GM23338 (cell line): ENCODE results near the gene MPHOSPH10. TPM values are rescaled to one million over a fixed set of nuclear protein-coding genes. Genes with fewer than 3 reads are reported as not detected.

Experiments
- ATAC-seq: fragments of 200-7000 bp; cut with Tn5 transposase; 3 replicates; pipeline ENCODE4 v1.9.1; 2020
- DNase-seq: peaks from one replicate; pipeline ENCODE4 v3.0.0-alpha.2; 2015; ENCODE audit warnings: low spot score
- H2AFZ ChIP-seq: fragments of 200-600 bp; sonication (generic); 2 replicates; pipeline ENCODE4 v1.8.0; 2016; ENCODE audit warnings: antibody characterized with exemption, mild to moderate bottlenecking, moderate library complexity
- H3F3A ChIP-seq: fragments of 200-600 bp; sonication (generic); replicated peaks from 2 replicates; pipeline ENCODE4 v1.8.0; 2017; ENCODE audit warnings: antibody characterized with exemption, mixed run types, low read depth
- H3K27ac ChIP-seq: fragments of 200-600 bp; sonication (generic); 2 replicates; pipeline ENCODE4 v1.6.1; 2016; ENCODE audit warnings: low read depth
- H3K27me3 ChIP-seq: fragments of 200-600 bp; sonication (generic); 2 replicates; pipeline ENCODE4 v1.8.0; 2016; ENCODE audit warnings: mild to moderate bottlenecking, mixed run types, moderate library complexity; ENCODE audit not compliant: insufficient read depth
- H3K36me3 ChIP-seq: fragments of 200-600 bp; sonication (generic); 2 replicates; pipeline ENCODE4 v1.8.0; 2016; ENCODE audit warnings: mild to moderate bottlenecking; ENCODE audit not compliant: insufficient read depth
- H3K4me1 ChIP-seq: fragments of 200-600 bp; sonication (generic); 2 replicates; pipeline ENCODE4 v1.8.0; 2016; ENCODE audit warnings: mild to moderate bottlenecking, moderate library complexity; ENCODE audit not compliant: insufficient read depth
- H3K4me2 ChIP-seq: fragments of 200-600 bp; sonication (generic); 2 replicates; pipeline ENCODE4 v1.7.1; 2017; ENCODE audit warnings: mixed run types
- H3K4me3 ChIP-seq: fragments of 200-600 bp; sonication (generic); 2 replicates; pipeline ENCODE4 v1.6.1; 2016; ENCODE audit warnings: mixed run types
- H3K79me2 ChIP-seq: fragments of 200-600 bp; sonication (generic); replicated peaks from 2 replicates; pipeline ENCODE4 v1.8.0; 2017; ENCODE audit warnings: mild to moderate bottlenecking; ENCODE audit not compliant: insufficient read depth
- H3K9me2 ChIP-seq: fragments of 200-600 bp; sonication (generic); 2 replicates; pipeline ENCODE4 v1.8.0; 2017; ENCODE audit not compliant: insufficient read depth
- H4K20me1 ChIP-seq: fragments of 200-600 bp; sonication (generic); replicated peaks from 2 replicates; pipeline ENCODE4 v1.8.0; 2017; ENCODE audit warnings: mild to moderate bottlenecking; ENCODE audit not compliant: insufficient read depth
- H3K27ac Mint-ChIP-seq: 2 replicates; pipeline ENCODE4 v1.8.0; 2020; ENCODE audit warnings: inconsistent platforms, mild to moderate bottlenecking, moderate library complexity, mixed read lengths
- H3K27me3 Mint-ChIP-seq: 3 replicates; pipeline ENCODE4 v1.8.0; 2022; ENCODE audit warnings: low read depth, mild to moderate bottlenecking, moderate library complexity, mixed read lengths, inconsistent platforms; ENCODE audit not compliant: insufficient read depth, poor library complexity
- H3K36me3 Mint-ChIP-seq: 3 replicates; pipeline ENCODE4 v1.8.0; 2021; ENCODE audit warnings: low read depth, mild to moderate bottlenecking, inconsistent platforms, moderate library complexity, mixed read lengths
- H3K4me1 Mint-ChIP-seq: 3 replicates; pipeline ENCODE4 v1.8.0; 2020; ENCODE audit warnings: mild to moderate bottlenecking, inconsistent platforms, mixed read lengths
- H3K4me3 Mint-ChIP-seq: 3 replicates; pipeline ENCODE4 v1.8.0; 2021; ENCODE audit warnings: moderate library complexity, mild to moderate bottlenecking, inconsistent platforms, mixed read lengths
- H3K9me3 Mint-ChIP-seq: 3 replicates; pipeline ENCODE4 v1.8.0; 2020; ENCODE audit warnings: moderate library complexity, mild to moderate bottlenecking, inconsistent platforms, mixed read lengths
- EZH2phosphoT487 ChIP-seq: fragments of 200-600 bp; sonication (generic); IDR thresholded peaks from one replicate; pipeline ENCODE4 v1.8.1; 2018; ENCODE audit warnings: antibody characterized with exemption; ENCODE audit not compliant: unreplicated experiment
- JUNB ChIP-seq: IDR thresholded peaks from one replicate; pipeline ENCODE4 v1.6.1; 2016; ENCODE audit warnings: antibody characterized with exemption; ENCODE audit not compliant: unreplicated experiment
- NANOG ChIP-seq: IDR thresholded peaks from 2 replicates; pipeline ENCODE4 v1.6.1; 2016; ENCODE audit warnings: antibody characterized with exemption, borderline replicate concordance
- POLR2AphosphoS5 ChIP-seq: IDR thresholded peaks from 2 replicates; pipeline ENCODE4 v1.6.1; 2016; ENCODE audit warnings: antibody characterized with exemption, low read depth
- STAT1 ChIP-seq: IDR thresholded peaks from one replicate; pipeline ENCODE4 v1.6.1; 2016; ENCODE audit warnings: antibody characterized with exemption; ENCODE audit not compliant: unreplicated experiment
- ZNF114 ChIP-seq: fragments of 250-450 bp; sonication (Bioruptor Pico); IDR thresholded peaks from 2 replicates; pipeline ENCODE4 v1.5.0; 2020; ENCODE audit warnings: mild to moderate bottlenecking, moderate library complexity
- ZNF331 ChIP-seq: fragments of 250-450 bp; sonication (Bioruptor Pico); IDR thresholded peaks from 2 replicates; pipeline ENCODE4 v1.5.0; 2020; ENCODE audit warnings: low read depth, mild to moderate bottlenecking, moderate library complexity
- polyA plus RNA-seq: library from polyadenylated mRNA; unstranded; fragments of >200 nt; fragmentation: Nextera tagmentation; extraction: Ambion mirVana; gene quantifications from 2 replicates; pipeline ENCODE4 v1.2.1, GENCODE V29; 2016
- total RNA-seq: library from RNA; depleted of rRNA; stranded (reverse); fragments of >200 nt; shearing (Covaris generic); gene quantifications from 2 replicates; pipeline ENCODE4 v1.2.3, GENCODE V29; 2014
- TF ChIP-seq, protein P1 (sequence below): IDR thresholded peaks from 2 replicates; pipeline ENCODE4 v1.6.1; 2016; ENCODE audit warnings: antibody characterized with exemption
- TF ChIP-seq, protein P2 (sequence below), 2 experiments: fragments of 200-600 bp in 1 of 2; sonication (generic) in 1 of 2; conservative IDR thresholded peaks; 2 replicates each; pipeline versions ENCODE4 v1.5.1 to v1.6.1; 2016 to 2017; ENCODE audit warnings: antibody characterized with exemption in 2 of 2, low read depth in 2 of 2, mild to moderate bottlenecking in 2 of 2, moderate library complexity in 1 of 2
- TF ChIP-seq, protein P3 (sequence below): IDR thresholded peaks from one replicate; pipeline ENCODE4 v1.6.1; 2018; ENCODE audit warnings: antibody characterized with exemption; ENCODE audit not compliant: unreplicated experiment
- TF ChIP-seq, protein P4 (sequence below): fragments of 250-450 bp; sonication (Bioruptor Pico); IDR thresholded peaks from 2 replicates; pipeline ENCODE4 v1.5.0; 2020; ENCODE audit warnings: mild to moderate bottlenecking, moderate library complexity

MPHOSPH10 gene
- total and polyA plus RNA-seq, 2 experiments from 2014 or later, result 23.8 to 64.8 TPM

DNA sequence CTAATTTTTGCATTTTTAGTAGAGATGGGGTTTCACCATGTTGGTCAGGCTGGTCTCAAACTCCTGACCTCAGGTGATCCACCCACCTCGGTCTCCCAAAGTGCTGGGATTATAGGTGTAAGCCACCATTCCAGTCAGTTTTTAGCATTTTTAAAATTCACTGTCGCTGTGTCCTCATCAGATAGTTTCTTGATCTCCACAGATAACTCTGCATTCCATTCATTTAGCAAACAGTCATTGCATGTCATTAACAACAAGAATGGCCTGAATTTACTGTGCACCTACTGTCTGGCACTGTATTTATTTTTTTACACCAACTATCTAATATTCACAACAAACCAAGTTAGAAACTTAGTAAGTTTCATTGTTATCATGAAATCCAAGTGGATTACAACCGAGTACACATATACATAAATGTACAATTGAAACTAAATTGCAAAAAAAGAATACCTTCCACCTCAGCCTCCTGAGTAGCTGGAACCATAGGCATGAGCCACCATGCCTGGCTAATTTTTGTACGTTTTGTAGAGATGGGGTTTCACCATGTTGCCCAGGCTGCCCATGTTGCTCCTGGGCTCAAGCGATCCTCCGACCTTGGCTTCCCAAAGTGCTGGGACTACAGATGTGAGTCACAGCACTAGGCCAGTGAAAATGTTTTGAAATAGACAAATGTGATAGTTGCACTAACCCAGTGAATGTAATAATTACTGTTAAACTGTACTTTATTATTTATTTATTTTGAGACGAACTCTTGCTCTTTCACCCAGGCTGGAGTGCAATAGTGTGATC, 4.7 kb upstream of the MPHOSPH10 start (continued):
- TF ChIP-seq, protein P1, sequence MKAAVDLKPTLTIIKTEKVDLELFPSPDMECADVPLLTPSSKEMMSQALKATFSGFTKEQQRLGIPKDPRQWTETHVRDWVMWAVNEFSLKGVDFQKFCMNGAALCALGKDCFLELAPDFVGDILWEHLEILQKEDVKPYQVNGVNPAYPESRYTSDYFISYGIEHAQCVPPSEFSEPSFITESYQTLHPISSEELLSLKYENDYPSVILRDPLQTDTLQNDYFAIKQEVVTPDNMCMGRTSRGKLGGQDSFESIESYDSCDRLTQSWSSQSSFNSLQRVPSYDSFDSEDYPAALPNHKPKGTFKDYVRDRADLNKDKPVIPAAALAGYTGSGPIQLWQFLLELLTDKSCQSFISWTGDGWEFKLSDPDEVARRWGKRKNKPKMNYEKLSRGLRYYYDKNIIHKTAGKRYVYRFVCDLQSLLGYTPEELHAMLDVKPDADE, result no peak
- no peak for TF ChIP-seq ZNF331 (CRISPR knock-in tag)
- TF ChIP-seq, protein P2, sequence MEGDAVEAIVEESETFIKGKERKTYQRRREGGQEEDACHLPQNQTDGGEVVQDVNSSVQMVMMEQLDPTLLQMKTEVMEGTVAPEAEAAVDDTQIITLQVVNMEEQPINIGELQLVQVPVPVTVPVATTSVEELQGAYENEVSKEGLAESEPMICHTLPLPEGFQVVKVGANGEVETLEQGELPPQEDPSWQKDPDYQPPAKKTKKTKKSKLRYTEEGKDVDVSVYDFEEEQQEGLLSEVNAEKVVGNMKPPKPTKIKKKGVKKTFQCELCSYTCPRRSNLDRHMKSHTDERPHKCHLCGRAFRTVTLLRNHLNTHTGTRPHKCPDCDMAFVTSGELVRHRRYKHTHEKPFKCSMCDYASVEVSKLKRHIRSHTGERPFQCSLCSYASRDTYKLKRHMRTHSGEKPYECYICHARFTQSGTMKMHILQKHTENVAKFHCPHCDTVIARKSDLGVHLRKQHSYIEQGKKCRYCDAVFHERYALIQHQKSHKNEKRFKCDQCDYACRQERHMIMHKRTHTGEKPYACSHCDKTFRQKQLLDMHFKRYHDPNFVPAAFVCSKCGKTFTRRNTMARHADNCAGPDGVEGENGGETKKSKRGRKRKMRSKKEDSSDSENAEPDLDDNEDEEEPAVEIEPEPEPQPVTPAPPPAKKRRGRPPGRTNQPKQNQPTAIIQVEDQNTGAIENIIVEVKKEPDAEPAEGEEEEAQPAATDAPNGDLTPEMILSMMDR (conservative IDR thresholded peaks at IDR 0.05; ENCODE audit: low read depth in 2 of 2), result no peak
- TF ChIP-seq, protein P3, sequence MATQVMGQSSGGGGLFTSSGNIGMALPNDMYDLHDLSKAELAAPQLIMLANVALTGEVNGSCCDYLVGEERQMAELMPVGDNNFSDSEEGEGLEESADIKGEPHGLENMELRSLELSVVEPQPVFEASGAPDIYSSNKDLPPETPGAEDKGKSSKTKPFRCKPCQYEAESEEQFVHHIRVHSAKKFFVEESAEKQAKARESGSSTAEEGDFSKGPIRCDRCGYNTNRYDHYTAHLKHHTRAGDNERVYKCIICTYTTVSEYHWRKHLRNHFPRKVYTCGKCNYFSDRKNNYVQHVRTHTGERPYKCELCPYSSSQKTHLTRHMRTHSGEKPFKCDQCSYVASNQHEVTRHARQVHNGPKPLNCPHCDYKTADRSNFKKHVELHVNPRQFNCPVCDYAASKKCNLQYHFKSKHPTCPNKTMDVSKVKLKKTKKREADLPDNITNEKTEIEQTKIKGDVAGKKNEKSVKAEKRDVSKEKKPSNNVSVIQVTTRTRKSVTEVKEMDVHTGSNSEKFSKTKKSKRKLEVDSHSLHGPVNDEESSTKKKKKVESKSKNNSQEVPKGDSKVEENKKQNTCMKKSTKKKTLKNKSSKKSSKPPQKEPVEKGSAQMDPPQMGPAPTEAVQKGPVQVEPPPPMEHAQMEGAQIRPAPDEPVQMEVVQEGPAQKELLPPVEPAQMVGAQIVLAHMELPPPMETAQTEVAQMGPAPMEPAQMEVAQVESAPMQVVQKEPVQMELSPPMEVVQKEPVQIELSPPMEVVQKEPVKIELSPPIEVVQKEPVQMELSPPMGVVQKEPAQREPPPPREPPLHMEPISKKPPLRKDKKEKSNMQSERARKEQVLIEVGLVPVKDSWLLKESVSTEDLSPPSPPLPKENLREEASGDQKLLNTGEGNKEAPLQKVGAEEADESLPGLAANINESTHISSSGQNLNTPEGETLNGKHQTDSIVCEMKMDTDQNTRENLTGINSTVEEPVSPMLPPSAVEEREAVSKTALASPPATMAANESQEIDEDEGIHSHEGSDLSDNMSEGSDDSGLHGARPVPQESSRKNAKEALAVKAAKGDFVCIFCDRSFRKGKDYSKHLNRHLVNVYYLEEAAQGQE, result no peak
- no peak for TF ChIP-seq JUNB
- no peak for TF ChIP-seq ZNF114 (CRISPR knock-in tag)
- TF ChIP-seq POLR2AphosphoS5, result no peak
- no peak for TF ChIP-seq NANOG
- TF ChIP-seq STAT1, result no peak
- TF ChIP-seq EZH2phosphoT487, result no peak

DNA sequence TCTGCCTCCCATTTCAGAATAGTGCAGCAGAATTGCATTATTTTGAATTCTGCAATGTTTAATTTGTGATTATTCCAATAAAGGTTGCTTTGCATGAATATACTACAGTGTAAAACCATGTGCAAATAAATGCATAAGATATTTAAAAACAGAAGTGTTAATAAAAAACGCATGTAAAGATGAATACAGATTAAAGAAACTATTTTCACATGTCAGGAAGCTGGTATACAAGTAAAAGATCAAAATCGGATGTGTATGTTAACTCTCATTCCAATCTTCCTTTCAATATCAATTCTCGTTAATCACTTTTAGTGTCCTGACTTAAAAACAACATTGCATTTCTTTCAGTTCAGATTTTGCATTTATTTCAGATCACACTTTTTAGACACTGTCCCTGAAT, 3.5 kb upstream of the MPHOSPH10 start:
- Histone ChIP-seq H3F3A (no peaks in the 10 kb centered on the region), H2AFZ (no peak overlapping the region), H3K9me2 (no peaks in the 10 kb centered on the region), H3K4me3 (no peak overlapping the region), H3K4me1 (peaks cover 5% of the 10 kb centered on the region), H3K27me3 (no peaks in the 10 kb centered on the region), H3K4me2 (no peak overlapping the region), H3K36me3 (peaks cover 17% of the 10 kb centered on the region; the same call in 1 of the 2 replicates), H3K79me2 (peaks cover 39% of the 10 kb centered on the region), H4K20me1 (peaks cover 2% of the 10 kb centered on the region), H3K27ac (no peak overlapping the region)
- DNase-seq (no peak), ATAC-seq (no peak)
- no peak overlapping the region for H3K4me3 Mint-ChIP-seq
- no peak overlapping the region for H3K27ac Mint-ChIP-seq
- H3K4me1 Mint-ChIP-seq, result peaks cover 2% of the 10 kb centered on the region; the same call in 1 of the 3 replicates
- peaks cover 7% of the 10 kb centered on the region for H3K27me3 Mint-ChIP-seq
- H3K36me3 Mint-ChIP-seq, result peaks cover 17% of the 10 kb centered on the region
- no peaks in the 10 kb centered on the region for H3K9me3 Mint-ChIP-seq
- TF ChIP-seq ZNF331 (CRISPR knock-in tag) (no peak), EZH2phosphoT487 (no peak), JUNB (no peak), POLR2AphosphoS5 (no peak)
- TF ChIP-seq, protein P4, sequence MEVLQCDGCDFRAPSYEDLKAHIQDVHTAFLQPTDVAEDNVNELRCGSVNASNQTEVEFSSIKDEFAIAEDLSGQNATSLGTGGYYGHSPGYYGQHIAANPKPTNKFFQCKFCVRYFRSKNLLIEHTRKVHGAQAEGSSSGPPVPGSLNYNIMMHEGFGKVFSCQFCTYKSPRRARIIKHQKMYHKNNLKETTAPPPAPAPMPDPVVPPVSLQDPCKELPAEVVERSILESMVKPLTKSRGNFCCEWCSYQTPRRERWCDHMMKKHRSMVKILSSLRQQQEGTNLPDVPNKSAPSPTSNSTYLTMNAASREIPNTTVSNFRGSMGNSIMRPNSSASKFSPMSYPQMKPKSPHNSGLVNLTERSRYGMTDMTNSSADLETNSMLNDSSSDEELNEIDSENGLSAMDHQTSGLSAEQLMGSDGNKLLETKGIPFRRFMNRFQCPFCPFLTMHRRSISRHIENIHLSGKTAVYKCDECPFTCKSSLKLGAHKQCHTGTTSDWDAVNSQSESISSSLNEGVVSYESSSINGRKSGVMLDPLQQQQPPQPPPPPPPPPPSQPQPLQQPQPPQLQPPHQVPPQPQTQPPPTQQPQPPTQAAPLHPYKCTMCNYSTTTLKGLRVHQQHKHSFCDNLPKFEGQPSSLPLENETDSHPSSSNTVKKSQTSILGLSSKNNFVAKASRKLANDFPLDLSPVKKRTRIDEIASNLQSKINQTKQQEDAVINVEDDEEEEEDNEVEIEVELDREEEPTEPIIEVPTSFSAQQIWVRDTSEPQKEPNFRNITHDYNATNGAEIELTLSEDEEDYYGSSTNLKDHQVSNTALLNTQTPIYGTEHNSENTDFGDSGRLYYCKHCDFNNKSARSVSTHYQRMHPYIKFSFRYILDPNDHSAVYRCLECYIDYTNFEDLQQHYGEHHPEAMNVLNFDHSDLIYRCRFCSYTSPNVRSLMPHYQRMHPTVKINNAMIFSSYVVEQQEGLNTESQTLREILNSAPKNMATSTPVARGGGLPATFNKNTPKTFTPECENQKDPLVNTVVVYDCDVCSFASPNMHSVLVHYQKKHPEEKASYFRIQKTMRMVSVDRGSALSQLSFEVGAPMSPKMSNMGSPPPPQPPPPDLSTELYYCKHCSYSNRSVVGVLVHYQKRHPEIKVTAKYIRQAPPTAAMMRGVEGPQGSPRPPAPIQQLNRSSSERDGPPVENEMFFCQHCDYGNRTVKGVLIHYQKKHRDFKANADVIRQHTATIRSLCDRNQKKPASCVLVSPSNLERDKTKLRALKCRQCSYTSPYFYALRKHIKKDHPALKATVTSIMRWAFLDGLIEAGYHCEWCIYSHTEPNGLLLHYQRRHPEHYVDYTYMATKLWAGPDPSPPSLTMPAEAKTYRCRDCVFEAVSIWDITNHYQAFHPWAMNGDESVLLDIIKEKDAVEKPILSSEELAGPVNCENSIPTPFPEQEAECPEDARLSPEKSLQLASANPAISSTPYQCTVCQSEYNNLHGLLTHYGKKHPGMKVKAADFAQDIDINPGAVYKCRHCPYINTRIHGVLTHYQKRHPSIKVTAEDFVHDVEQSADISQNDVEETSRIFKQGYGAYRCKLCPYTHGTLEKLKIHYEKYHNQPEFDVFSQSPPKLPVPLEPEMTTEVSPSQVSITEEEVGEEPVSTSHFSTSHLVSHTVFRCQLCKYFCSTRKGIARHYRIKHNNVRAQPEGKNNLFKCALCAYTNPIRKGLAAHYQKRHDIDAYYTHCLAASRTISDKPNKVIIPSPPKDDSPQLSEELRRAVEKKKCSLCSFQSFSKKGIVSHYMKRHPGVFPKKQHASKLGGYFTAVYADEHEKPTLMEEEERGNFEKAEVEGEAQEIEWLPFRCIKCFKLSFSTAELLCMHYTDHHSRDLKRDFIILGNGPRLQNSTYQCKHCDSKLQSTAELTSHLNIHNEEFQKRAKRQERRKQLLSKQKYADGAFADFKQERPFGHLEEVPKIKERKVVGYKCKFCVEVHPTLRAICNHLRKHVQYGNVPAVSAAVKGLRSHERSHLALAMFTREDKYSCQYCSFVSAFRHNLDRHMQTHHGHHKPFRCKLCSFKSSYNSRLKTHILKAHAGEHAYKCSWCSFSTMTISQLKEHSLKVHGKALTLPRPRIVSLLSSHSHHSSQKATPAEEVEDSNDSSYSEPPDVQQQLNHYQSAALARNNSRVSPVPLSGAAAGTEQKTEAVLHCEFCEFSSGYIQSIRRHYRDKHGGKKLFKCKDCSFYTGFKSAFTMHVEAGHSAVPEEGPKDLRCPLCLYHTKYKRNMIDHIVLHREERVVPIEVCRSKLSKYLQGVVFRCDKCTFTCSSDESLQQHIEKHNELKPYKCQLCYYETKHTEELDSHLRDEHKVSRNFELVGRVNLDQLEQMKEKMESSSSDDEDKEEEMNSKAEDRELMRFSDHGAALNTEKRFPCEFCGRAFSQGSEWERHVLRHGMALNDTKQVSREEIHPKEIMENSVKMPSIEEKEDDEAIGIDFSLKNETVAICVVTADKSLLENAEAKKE, result no peak
